SK-N-SH (cell line): ENCODE data around the gene PCDHB7. TPM values are rescaled to one million over a fixed set of nuclear protein-coding genes. Genes with fewer than 3 reads are reported as not detected.
"Not testable (repeated sequence)": the region's sequence is repeated elsewhere in the genome, so short reads cannot be mapped to it uniquely, and the experiment has no call there.

Source experiments
- CTCF ChIA-PET: fragments of 300-600, 350-600 bp; formaldehyde crosslinking; extraction: SDS; loops from one replicate; lab custom pipeline; 2021; lab: Yijun Ruan, JAX
- POLR2A ChIA-PET: fragments of 350-600 bp; sonication (Branson Sonifier 250); formaldehyde crosslinking; extraction: SDS; loops from one replicate; lab custom pipeline; 2020; ENCODE audit warnings: antibody characterized with exemption, inconsistent platforms; lab: Yijun Ruan, JAX
- DNase-seq: peaks from one replicate; pipeline ENCODE4 v3.0.0; 2012
- H2AFZ ChIP-seq: fragments of 200-600 bp; sonication (generic); 2 replicates; pipeline ENCODE4 v1.8.1; 2016; ENCODE audit warnings: antibody characterized with exemption, mild to moderate bottlenecking, low read depth
- H3F3A ChIP-seq: fragments of 200-600 bp; sonication (generic); replicated peaks from 2 replicates; pipeline ENCODE3; 2016; ENCODE audit warnings: antibody characterized with exemption, mild to moderate bottlenecking; ENCODE audit not compliant: insufficient read depth
- H3K27ac ChIP-seq, 2 experiments: fragments of 200-500 bp in 1 of 2; fragments of 200-600 bp in 1 of 2; sonication (Bioruptor generic) in 1 of 2; sonication (generic), shearing (Covaris generic) in 1 of 2; 2 replicates each; pipeline versions ENCODE4 v1.5.1 to v1.6.1; 2014 to 2016; ENCODE audit warnings: low read depth in 2 of 2, inconsistent platforms in 1 of 2, low read length in 1 of 2, mild to moderate bottlenecking in 1 of 2, mixed read lengths in 1 of 2
- H3K27me3 ChIP-seq: fragments of 200-600 bp; sonication (generic), shearing (Covaris generic); 2 replicates; pipeline ENCODE4 v1.6.1; 2016; ENCODE audit warnings: mixed run types; ENCODE audit not compliant: insufficient read depth
- H3K36me3 ChIP-seq, 2 experiments: fragments of 200-500 bp in 1 of 2; fragments of 200-600 bp in 1 of 2; sonication (Bioruptor generic) in 1 of 2; sonication (generic) in 1 of 2; replicated peaks in 1 of 2; 2 replicates each; pipeline versions ENCODE3 to v1.5.1; 2014 to 2016; ENCODE audit warnings: low read length in 1 of 2, mild to moderate bottlenecking in 1 of 2; ENCODE audit not compliant: insufficient read depth in 2 of 2, control insufficient read depth in 1 of 2
- H3K4me1 ChIP-seq, 2 experiments: fragments of 200-500 bp in 1 of 2; fragments of 200-600 bp in 1 of 2; sonication (Bioruptor generic) in 1 of 2; sonication (generic), shearing (Covaris generic) in 1 of 2; 2 replicates each; pipeline versions ENCODE4 v1.5.1 to v1.6.1; 2014 to 2016; ENCODE audit warnings: low read depth in 1 of 2, low read length in 1 of 2, mixed run types in 1 of 2; ENCODE audit not compliant: insufficient read depth in 2 of 2, control insufficient read depth in 1 of 2
- H3K4me2 ChIP-seq: fragments of 200-600 bp; sonication (generic), shearing (Covaris generic); 2 replicates; pipeline ENCODE4 v1.6.1; 2017; ENCODE audit warnings: mixed run types
- H3K4me3 ChIP-seq, 2 experiments: fragments of 200-500 bp in 1 of 2; fragments of 200-600 bp in 1 of 2; sonication (Bioruptor generic) in 1 of 2; sonication (generic), shearing (Covaris generic) in 1 of 2; 2 replicates each; pipeline versions ENCODE4 v1.5.1 to v1.8.1; 2014 to 2016; ENCODE audit warnings: low read depth in 2 of 2, inconsistent platforms in 1 of 2, low read length in 1 of 2, mild to moderate bottlenecking in 1 of 2, mixed read lengths in 1 of 2, moderate library complexity in 1 of 2
- H3K79me2 ChIP-seq: fragments of 200-600 bp; sonication (generic); 2 replicates; pipeline ENCODE4 v1.8.1; 2017; ENCODE audit warnings: mild to moderate bottlenecking; ENCODE audit not compliant: insufficient read depth
- H3K9ac ChIP-seq: fragments of 200-600 bp; sonication (generic); 2 replicates; pipeline ENCODE4 v1.6.1; 2017; ENCODE audit warnings: mixed run types
- H3K9me2 ChIP-seq: fragments of 200-600 bp; sonication (generic); 2 replicates; pipeline ENCODE4 v1.6.1; 2017; ENCODE audit warnings: mixed run types
- H3K9me3 ChIP-seq: fragments of 200-600 bp; sonication (generic); 2 replicates; pipeline ENCODE4 v1.6.1; 2017; ENCODE audit warnings: mixed run types, mild to moderate bottlenecking, moderate library complexity
- H4K20me1 ChIP-seq: fragments of 200-600 bp; sonication (generic); 2 replicates; pipeline ENCODE4 v1.6.1; 2017; ENCODE audit warnings: mild to moderate bottlenecking, mixed run types; ENCODE audit not compliant: insufficient read depth
- CHD2 ChIP-seq: fragments of 150-350 bp; IDR thresholded peaks from 2 replicates; pipeline ENCODE4 v1.6.1; 2018; ENCODE audit warnings: low read length; ENCODE audit not compliant: partially characterized antibody
- CTCF ChIP-seq: fragments of 200-600 bp; sonication (generic); IDR thresholded peaks from 2 replicates; pipeline ENCODE4 v1.6.1; 2017; ENCODE audit warnings: antibody characterized with exemption, mild to moderate bottlenecking, moderate library complexity
- ELF1 ChIP-seq: IDR thresholded peaks from 2 replicates; pipeline ENCODE4 v1.4.0; 2012
- EZH2phosphoT487 ChIP-seq: fragments of 200-600 bp; sonication (generic); IDR thresholded peaks from 2 replicates; pipeline ENCODE4 v1.6.1; 2017; ENCODE audit warnings: low read depth, mixed run types, mild to moderate bottlenecking, antibody characterized with exemption, moderate library complexity, borderline replicate concordance
- FOXJ3 ChIP-seq: sonication (generic); formaldehyde crosslinking; IDR thresholded peaks from 2 replicates; pipeline ENCODE4 v1.5.1; 2020; ENCODE audit warnings: mild to moderate bottlenecking, missing genetic modification reagents
- JUND ChIP-seq: IDR thresholded peaks from 2 replicates; pipeline ENCODE4 v1.4.0; 2012
- MEF2A ChIP-seq: IDR thresholded peaks from 2 replicates; pipeline ENCODE4 v1.4.0; 2012; ENCODE audit warnings: low read depth, borderline replicate concordance
- NFIC ChIP-seq: IDR thresholded peaks from 2 replicates; pipeline ENCODE4 v1.4.0; 2012; ENCODE audit warnings: borderline replicate concordance
- NRF1 ChIP-seq: IDR thresholded peaks from 2 replicates; pipeline ENCODE4 v1.6.1; 2012; ENCODE audit warnings: low read depth, mild to moderate bottlenecking, low read length
- POLR2AphosphoS5 ChIP-seq: IDR thresholded peaks from 2 replicates; pipeline ENCODE4 v1.6.1; 2012; ENCODE audit warnings: low read depth, low read length
- RAD21 ChIP-seq: IDR thresholded peaks from 2 replicates; pipeline ENCODE4 v1.6.1; 2012; ENCODE audit warnings: mild to moderate bottlenecking, low read length
- RCOR1 ChIP-seq: fragments of 150-350 bp; IDR thresholded peaks from 2 replicates; pipeline ENCODE4 v1.6.1; 2017; ENCODE audit warnings: antibody characterized with exemption, low read length
- REST ChIP-seq: IDR thresholded peaks from 2 replicates; pipeline ENCODE4 v1.6.1; 2012; ENCODE audit warnings: mild to moderate bottlenecking, low read depth, low read length, moderate library complexity
- RXRA ChIP-seq: IDR thresholded peaks from 2 replicates; pipeline ENCODE4 v1.4.0; 2012; ENCODE audit warnings: low read depth, mild to moderate bottlenecking, borderline replicate concordance
- SMC3 ChIP-seq: IDR thresholded peaks from 2 replicates; pipeline ENCODE4 v1.6.1; 2012; ENCODE audit warnings: low read depth, low read length, improper control_type of control experiment
- TAF1 ChIP-seq: IDR thresholded peaks from 2 replicates; pipeline ENCODE4 v1.6.1; 2012; ENCODE audit warnings: low read depth, mild to moderate bottlenecking, low read length, moderate library complexity, borderline replicate concordance
- TEAD4 ChIP-seq: IDR thresholded peaks from 2 replicates; pipeline ENCODE4 v1.4.0; 2012; ENCODE audit warnings: mild to moderate bottlenecking, borderline replicate concordance; ENCODE audit not compliant: insufficient read depth
- USF1 ChIP-seq: IDR thresholded peaks from 2 replicates; pipeline ENCODE4 v1.4.0; 2012; ENCODE audit warnings: low read depth, borderline replicate concordance
- WGBS: methylation state at CpG from one replicate; pipeline ENCODE4 v1.1.6; 2017; ENCODE audit warnings: low lambda C conversion rate; 5-methylcytosine and 5-hydroxymethylcytosine counted together
- polyA plus RNA-seq, 3 experiments: library from polyadenylated mRNA; depleted of rRNA; stranded (reverse); fragments of >200 nt; gene quantifications; 2 replicates each; pipeline ENCODE4 v1.2.3, GENCODE V29; 2012
- TF ChIP-seq, protein P1 (sequence below): IDR thresholded peaks from 2 replicates; pipeline ENCODE4 v1.4.0; 2012; ENCODE audit warnings: low read depth

Gene PCDHB7
- polyA plus RNA-seq, 1 of the 3 experiments (the other 2 are of a cell fraction) = 1.7 TPM

- 41% methylated on average over 9 of the region's 9 CpGs for WGBS
- Histone ChIP-seq H4K20me1 (no peaks in the 10 kb centered on the region), H3K36me3 (peaks cover 0 to 10% of the 10 kb centered on the region in 2 experiments), H3K9ac (peak within 1 kb of the TSS; percentile 42; the same call in 1 of the 2 replicates), H3K4me1 (no peaks in the 10 kb centered on the region), H2AFZ (peak within 1 kb of the TSS; percentile 67; the same call in 1 of the 2 replicates), H3K79me2 (no peaks in the 10 kb centered on the region), H3F3A (no peaks in the 10 kb centered on the region), H3K27ac (no peak within 1 kb of the TSS; a peak in 1 of 4 replicates), H3K9me2 (no peaks in the 10 kb centered on the region), H3K9me3 (no peaks in the 10 kb centered on the region), H3K4me3 (peak within 1 kb of the TSS; percentile 45 to 59), H3K27me3 (no peaks in the 10 kb centered on the region), H3K4me2 (peak within 1 kb of the TSS; percentile 60)
- POLR2A ChIA-PET = no interaction called here
- no peak for TF ChIP-seq RCOR1
- TF ChIP-seq CTCF = peak; percentile 71
- no peak for TF ChIP-seq NRF1
- no peak for TF ChIP-seq JUND
- TF ChIP-seq TAF1 = no peak
- peak; percentile 59 for TF ChIP-seq RAD21
- TF ChIP-seq MEF2A = no peak
- TF ChIP-seq REST = no peak
- no peak for TF ChIP-seq POLR2AphosphoS5
- no peak for TF ChIP-seq NFIC
- no peak for TF ChIP-seq CHD2
- TF ChIP-seq TEAD4 = no peak
- peak; percentile 29 for TF ChIP-seq SMC3
- no peak for TF ChIP-seq USF1
- no peak for TF ChIP-seq RXRA
- no peak for TF ChIP-seq EZH2phosphoT487
- TF ChIP-seq ELF1 = no peak
- TF ChIP-seq FOXJ3 (CRISPR knock-in tag) = no peak
- TF ChIP-seq, protein P1, sequence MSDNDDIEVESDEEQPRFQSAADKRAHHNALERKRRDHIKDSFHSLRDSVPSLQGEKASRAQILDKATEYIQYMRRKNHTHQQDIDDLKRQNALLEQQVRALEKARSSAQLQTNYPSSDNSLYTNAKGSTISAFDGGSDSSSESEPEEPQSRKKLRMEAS = no peak
- CTCF ChIA-PET = interaction anchor here (0.6 to 3.5 kb wide), 28 partner anchors 9 to 392 kb away, joined by 3 to 23 read pairs (median 4); partner anchors contain the start of genes PCDHA12, PCDHA8, PCDHB11 and PCDHB12
- peak; percentile 61 for DNase-seq
These were observed 14.6 kb downstream of the PCDHB7 start, which contains the start of gene PCDHB9 for GRCh38 chr5:141186897-141187512. Gene PCDHB9, plus strand, starts transcription at chr5:141187161. Its CDS starts 158 bp downstream, at chr5:141187319.

DNA sequence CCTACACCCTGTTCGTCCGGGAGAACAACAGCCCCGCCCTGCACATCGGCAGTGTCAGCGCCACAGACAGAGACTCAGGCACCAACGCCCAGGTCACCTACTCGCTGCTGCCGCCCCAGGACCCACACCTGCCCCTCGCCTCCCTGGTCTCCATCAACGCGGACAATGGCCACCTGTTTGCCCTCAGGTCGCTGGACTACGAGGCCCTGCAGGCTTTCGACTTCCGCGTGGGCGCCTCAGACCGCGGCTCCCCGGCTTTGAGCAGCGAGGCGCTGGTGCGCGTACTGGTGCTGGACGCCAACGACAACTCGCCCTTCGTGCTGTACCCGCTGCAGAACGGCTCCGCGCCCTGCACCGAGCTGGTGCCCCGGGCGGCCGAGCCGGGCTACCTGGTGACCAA, 16.2 kb downstream of the PCDHB7 start:
- POLR2A ChIA-PET = not testable (repeated sequence)

More for the DNA sequence above, 16.2 kb downstream of the PCDHB7 start:
- H4K20me1 ChIP-seq, H3K9me3 ChIP-seq, H3K36me3 ChIP-seq, DNase-seq, H3K4me2 ChIP-seq, H3F3A ChIP-seq, H3K79me2 ChIP-seq, H3K27me3 ChIP-seq, H3K9ac ChIP-seq, H3K27ac ChIP-seq, H3K4me1 ChIP-seq, CTCF ChIA-PET, H2AFZ ChIP-seq, H3K9me2 ChIP-seq, H3K4me3 ChIP-seq: not testable (repeated sequence)
- WGBS = 59% methylated on average over 5 of the region's 37 CpGs
